Activated CD4-positive, alpha-beta memory T cell treated with anti-CD3 and anti-CD28 coated beads for 36 hours (primary cell): ENCODE data around the gene SMAD9. TPM values are rescaled to one million over a fixed set of nuclear protein-coding genes. Genes with fewer than 3 reads are reported as not detected.

Experiments
- CTCF ChIA-PET: fragments of 350-600 bp; sonication (Branson Sonifier 250); formaldehyde crosslinking; loops from one replicate; lab custom pipeline; 2021; ENCODE audit warnings: antibody characterized with exemption, inconsistent platforms; lab: Charles Lee
- POLR2A ChIA-PET: fragments of 350-600 bp; sonication (Branson Sonifier 250); formaldehyde crosslinking; loops from one replicate; lab custom pipeline; 2021; ENCODE audit warnings: antibody characterized with exemption; lab: Charles Lee
- DNase-seq: peaks from one replicate; pipeline ENCODE4 v3.0.0-alpha.2; 2020
- H3K27ac Mint-ChIP-seq: one replicate; pipeline ENCODE4 v1.8.0; 2021; ENCODE audit warnings: mixed read lengths
- H3K27me3 Mint-ChIP-seq: one replicate; pipeline ENCODE4 v1.8.0; 2021; ENCODE audit warnings: mixed read lengths
- H3K36me3 Mint-ChIP-seq: one replicate; pipeline ENCODE4 v1.8.0; 2021; ENCODE audit warnings: mixed read lengths
- H3K4me1 Mint-ChIP-seq: one replicate; pipeline ENCODE4 v1.8.0; 2021; ENCODE audit warnings: low read depth, mixed read lengths
- H3K4me3 Mint-ChIP-seq: one replicate; pipeline ENCODE4 v1.8.0; 2021; ENCODE audit warnings: mild to moderate bottlenecking, mixed read lengths
- H3K9me3 Mint-ChIP-seq: one replicate; pipeline ENCODE4 v1.8.0; 2021; ENCODE audit warnings: mixed read lengths
- intact Hi-C: fragments of 100-400 bp; cut with micrococcal nuclease; formaldehyde crosslinking; loops from one replicate; pipeline ENCODE4 v1.15.1; 2023
- total RNA-seq, 2 experiments: library from RNA; stranded (reverse); gene quantifications; one replicate each; pipeline ENCODE4 v1.2.3, GENCODE V29; 2021

Gene SMAD9
- total RNA-seq, 2 experiments from 2014 or later, result not detected

- no peaks in the 10 kb centered on the region for H3K4me1 Mint-ChIP-seq
- ChIA-PET POLR2A (no interaction called here), CTCF (no interaction called here)
- no peak for DNase-seq
- H3K9me3 Mint-ChIP-seq, result no peaks in the 10 kb centered on the region
- no peak overlapping the region for H3K27ac Mint-ChIP-seq
- no peaks in the 10 kb centered on the region for H3K36me3 Mint-ChIP-seq
- no peak overlapping the region for H3K4me3 Mint-ChIP-seq
- intact Hi-C loops, result no loop called here
- peaks cover 21% of the 10 kb centered on the region for H3K27me3 Mint-ChIP-seq
Measured at GRCh38 chr13:36801035-36801434, 119.0 kb downstream of the SMAD9 start.

GRCh38 chr13:36796052-36796451 is 124.0 kb downstream of the SMAD9 start:
- intact Hi-C loops, result no loop called here
- CTCF ChIA-PET, result no interaction called here

GRCh38 chr13:36795463-36795862 is 124.6 kb downstream of the SMAD9 start:
- CTCF ChIA-PET, result interaction anchor here (0.5 kb wide), 1 partner anchor 12 kb away, joined by 6 read pairs; no protein-coding TSS in a partner anchor
- H3K9me3 Mint-ChIP-seq, result no peaks in the 10 kb centered on the region
- intact Hi-C loops, result no loop called here
- H3K4me3 Mint-ChIP-seq, result no peak overlapping the region
- H3K27ac Mint-ChIP-seq, result no peak overlapping the region
- no peak for DNase-seq
- no peaks in the 10 kb centered on the region for H3K4me1 Mint-ChIP-seq
- peaks cover 7% of the 10 kb centered on the region for H3K27me3 Mint-ChIP-seq
- H3K36me3 Mint-ChIP-seq, result no peaks in the 10 kb centered on the region
- POLR2A ChIA-PET, result no interaction called here

More at GRCh38 chr13:36796052-36796451, 124.0 kb downstream of the SMAD9 start:
- POLR2A ChIA-PET, result no interaction called here
- Mint-ChIP-seq H3K27me3 (peaks cover 7% of the 10 kb centered on the region), H3K4me3 (no peak overlapping the region), H3K27ac (no peak overlapping the region), H3K4me1 (no peaks in the 10 kb centered on the region), H3K9me3 (no peaks in the 10 kb centered on the region), H3K36me3 (no peaks in the 10 kb centered on the region)
- DNase-seq, result no peak

Other genes starting within 250 kb of the SMAD9 start
- not detected for gene SERTM1, start 246.2 kb downstream of the SMAD9 start, total RNA-seq
- 10 to 100 TPM in 1 of 2 experiments, 1 to 10 TPM in 1; 10.0 to 13.0 TPM for gene RFXAP, start 101.0 kb downstream of the SMAD9 start, total RNA-seq
- gene ALG5, start 79.1 kb upstream of the SMAD9 start, total RNA-seq, result 10 to 100 TPM; 25.9 to 27.6 TPM
- 100 to 1,000 TPM; 141 to 148 TPM for gene EXOSC8, start 80.5 kb upstream of the SMAD9 start, total RNA-seq
- 10 to 100 TPM; 56.8 TPM for gene SUPT20H, start 139.4 kb upstream of the SMAD9 start, total RNA-seq
- gene CSNK1A1L, start 185.4 kb upstream of the SMAD9 start, total RNA-seq, result not detected